Karpas-422 (cell line): ENCODE measurements around the gene PARD6B. TPM values are rescaled to one million over a fixed set of nuclear protein-coding genes. Genes with fewer than 3 reads are reported as not detected.
"Not testable (repeated sequence)": the region's sequence is repeated elsewhere in the genome, so short reads cannot be mapped to it uniquely, and the experiment has no call there.

ENCODE experiments used
- DNase-seq: peaks from one replicate; pipeline ENCODE4 v3.0.0-alpha.2; 2015
- H2AFZ ChIP-seq: fragments of 200-600 bp; sonication (generic); 2 replicates; pipeline ENCODE4 v1.6.1; 2014; ENCODE audit warnings: antibody characterized with exemption, low read length, mixed read lengths
- H3K27ac ChIP-seq: fragments of 200-600 bp; sonication (generic); 2 replicates; pipeline ENCODE4 v1.5.1; 2014; ENCODE audit warnings: mild to moderate bottlenecking, low read length, moderate library complexity
- H3K27me3 ChIP-seq: fragments of 200-600 bp; sonication (generic); 2 replicates; pipeline ENCODE4 v1.6.1; 2014; ENCODE audit warnings: low read length, mixed read lengths
- H3K36me3 ChIP-seq: fragments of 200-600 bp; sonication (generic); 2 replicates; pipeline ENCODE4 v1.6.1; 2014; ENCODE audit warnings: low read length, mixed read lengths; ENCODE audit not compliant: insufficient read depth
- H3K4me1 ChIP-seq: fragments of 200-600 bp; sonication (generic); 2 replicates; pipeline ENCODE4 v1.6.1; 2014; ENCODE audit warnings: mild to moderate bottlenecking, low read length, mixed read lengths
- H3K4me2 ChIP-seq: fragments of 200-600 bp; sonication (generic); 2 replicates; pipeline ENCODE4 v1.6.1; 2014; ENCODE audit warnings: low read length, low read depth, mild to moderate bottlenecking; ENCODE audit not compliant: poor library complexity, severe bottlenecking
- H3K4me3 ChIP-seq: fragments of 200-600 bp; sonication (generic); 2 replicates; pipeline ENCODE4 v1.5.1; 2014; ENCODE audit warnings: mild to moderate bottlenecking, antibody characterized with exemption, low read length, mixed read lengths
- H3K79me2 ChIP-seq: fragments of 200-600 bp; sonication (generic); 2 replicates; pipeline ENCODE4 v1.6.1; 2014; ENCODE audit warnings: mild to moderate bottlenecking, low read length, mixed read lengths
- H3K9ac ChIP-seq: fragments of 200-600 bp; sonication (generic); 2 replicates; pipeline ENCODE4 v1.6.0; 2014; ENCODE audit warnings: low read length
- H3K9me2 ChIP-seq: fragments of 200-600 bp; sonication (generic), shearing (Covaris generic); replicated peaks from 2 replicates; pipeline ENCODE4 v1.6.0; 2014; ENCODE audit warnings: mild to moderate bottlenecking, low read length, moderate library complexity; ENCODE audit not compliant: insufficient read depth
- H3K9me3 ChIP-seq: fragments of 300-700, 200-600 bp; sonication (generic); 2 replicates; pipeline ENCODE4 v1.6.1; 2014; ENCODE audit warnings: low read length, mixed read lengths
- H4K20me1 ChIP-seq: fragments of 200-600 bp; sonication (generic); 2 replicates; pipeline ENCODE4 v1.6.1; 2014; ENCODE audit warnings: mild to moderate bottlenecking, antibody characterized with exemption, low read length, low read depth; ENCODE audit not compliant: insufficient read depth
- total RNA-seq: library from RNA; depleted of rRNA; stranded (reverse); fragments of >200 nt; shearing (Covaris generic); gene quantifications from 2 replicates; pipeline ENCODE4 v1.2.3, GENCODE V29; 2014; ENCODE audit warnings: low replicate concordance

The PARD6B gene
- total RNA-seq, 1 experiment from 2014 or later = 5.9 TPM

GRCh38 chr20:50777373-50777772 is 46.0 kb downstream of the PARD6B start:
- no peaks in the 10 kb centered on the region for H3K27me3 ChIP-seq
- no peaks in the 10 kb centered on the region for H4K20me1 ChIP-seq
- no peak overlapping the region for H2AFZ ChIP-seq
- no peak overlapping the region for H3K4me2 ChIP-seq
- H3K9me2 ChIP-seq = no peaks in the 10 kb centered on the region
- no peak for DNase-seq
- H3K27ac ChIP-seq = no peak overlapping the region
- no peaks in the 10 kb centered on the region for H3K4me1 ChIP-seq
- no peaks in the 10 kb centered on the region for H3K79me2 ChIP-seq
- H3K9me3 ChIP-seq = no peaks in the 10 kb centered on the region
- no peaks in the 10 kb centered on the region for H3K36me3 ChIP-seq
- H3K4me3 ChIP-seq = no peak overlapping the region
- no peak overlapping the region for H3K9ac ChIP-seq

- not testable (repeated sequence) for H3K27me3 ChIP-seq, H3K4me2 ChIP-seq, H3K9me2 ChIP-seq, H3K27ac ChIP-seq, H3K9ac ChIP-seq, H3K9me3 ChIP-seq, H3K36me3 ChIP-seq, H3K4me1 ChIP-seq, H2AFZ ChIP-seq, H3K4me3 ChIP-seq, H3K79me2 ChIP-seq, DNase-seq, H4K20me1 ChIP-seq
Measured at GRCh38 chr20:50778994-50779393, 47.6 kb downstream of the PARD6B start.

GRCh38 chr20:50783390-50783789 is 52.0 kb downstream of the PARD6B start:
- no peak for DNase-seq
- Histone ChIP-seq H4K20me1 (no peaks in the 10 kb centered on the region), H3K27me3 (no peaks in the 10 kb centered on the region), H3K9ac (no peak overlapping the region), H3K4me1 (peaks cover 6% of the 10 kb centered on the region), H3K27ac (no peak overlapping the region), H3K36me3 (no peaks in the 10 kb centered on the region), H3K4me2 (no peak overlapping the region), H3K9me2 (no peaks in the 10 kb centered on the region), H2AFZ (no peak overlapping the region), H3K4me3 (no peak overlapping the region), H3K9me3 (no peaks in the 10 kb centered on the region), H3K79me2 (no peaks in the 10 kb centered on the region)

- H3K9ac ChIP-seq = no peak overlapping the region
- no peak overlapping the region for H3K4me2 ChIP-seq
- peaks cover 9% of the 10 kb centered on the region for H3K4me1 ChIP-seq
- H3K9me2 ChIP-seq = no peaks in the 10 kb centered on the region
- H3K27ac ChIP-seq = no peak overlapping the region
- H3K9me3 ChIP-seq = no peaks in the 10 kb centered on the region
- H3K4me3 ChIP-seq = no peak overlapping the region
- H3K79me2 ChIP-seq = no peaks in the 10 kb centered on the region
- no peaks in the 10 kb centered on the region for H3K36me3 ChIP-seq
- no peaks in the 10 kb centered on the region for H3K27me3 ChIP-seq
- no peaks in the 10 kb centered on the region for H4K20me1 ChIP-seq
- H2AFZ ChIP-seq = no peak overlapping the region
- no peak for DNase-seq
Measured at GRCh38 chr20:50783903-50784302, 52.5 kb downstream of the PARD6B start.

GRCh38 chr20:50784464-50784863 is 53.1 kb downstream of the PARD6B start:
- Histone ChIP-seq H3K27me3 (no peaks in the 10 kb centered on the region), H3K9me2 (no peaks in the 10 kb centered on the region), H3K9me3 (no peaks in the 10 kb centered on the region), H4K20me1 (no peaks in the 10 kb centered on the region), H3K79me2 (no peaks in the 10 kb centered on the region), H2AFZ (no peak overlapping the region), H3K27ac (no peak overlapping the region), H3K4me2 (no peak overlapping the region), H3K4me3 (no peak overlapping the region), H3K9ac (no peak overlapping the region), H3K4me1 (peaks cover 9% of the 10 kb centered on the region), H3K36me3 (no peaks in the 10 kb centered on the region)
- no peak for DNase-seq

GRCh38 chr20:50786703-50787102 is 55.3 kb downstream of the PARD6B start:
- Histone ChIP-seq H4K20me1 (no peaks in the 10 kb centered on the region), H3K9me2 (no peaks in the 10 kb centered on the region), H3K36me3 (no peaks in the 10 kb centered on the region), H3K27me3 (no peaks in the 10 kb centered on the region), H3K27ac (no peak overlapping the region), H3K4me2 (no peak overlapping the region), H3K4me1 (peaks cover 22% of the 10 kb centered on the region), H3K79me2 (no peaks in the 10 kb centered on the region), H2AFZ (no peak overlapping the region), H3K9me3 (no peaks in the 10 kb centered on the region), H3K9ac (no peak overlapping the region), H3K4me3 (no peak overlapping the region)
- no peak for DNase-seq

GRCh38 chr20:50787181-50787580 is 55.8 kb downstream of the PARD6B start:
- H3K9ac ChIP-seq = no peak overlapping the region

GRCh38 chr20:50788045-50788991 is 56.9 kb downstream of the PARD6B start:
- H3K4me2 ChIP-seq = peak overlapping the region; percentile 25

More at GRCh38 chr20:50787181-50787580, 55.8 kb downstream of the PARD6B start:
- Histone ChIP-seq H3K4me2 (no peak overlapping the region), H3K4me1 (peaks cover 22% of the 10 kb centered on the region), H3K27ac (no peak overlapping the region), H3K79me2 (no peaks in the 10 kb centered on the region), H3K27me3 (no peaks in the 10 kb centered on the region), H3K36me3 (no peaks in the 10 kb centered on the region), H3K9me3 (no peaks in the 10 kb centered on the region), H2AFZ (no peak overlapping the region), H3K9me2 (no peaks in the 10 kb centered on the region), H4K20me1 (no peaks in the 10 kb centered on the region), H3K4me3 (no peak overlapping the region)
- DNase-seq = no peak

More at GRCh38 chr20:50788045-50788991, 56.9 kb downstream of the PARD6B start:
- DNase-seq = no peak
- H3K9ac ChIP-seq = peak overlapping the region; percentile 16; the same call in 1 of the 2 replicates
- no peaks in the 10 kb centered on the region for H3K79me2 ChIP-seq
- peaks cover 27% of the 10 kb centered on the region for H3K4me1 ChIP-seq
- no peaks in the 10 kb centered on the region for H3K36me3 ChIP-seq
- H4K20me1 ChIP-seq = no peaks in the 10 kb centered on the region
- no peaks in the 10 kb centered on the region for H3K27me3 ChIP-seq
- H3K4me3 ChIP-seq = no peak overlapping the region
- H2AFZ ChIP-seq = no peak overlapping the region
- H3K9me2 ChIP-seq = no peaks in the 10 kb centered on the region
- H3K27ac ChIP-seq = no peak overlapping the region
- no peaks in the 10 kb centered on the region for H3K9me3 ChIP-seq
